Measurements from ENCODE around the gene FOLH1.
"Not testable (repeated sequence)": the region's sequence is repeated elsewhere in the genome, so short reads cannot be mapped to it uniquely, and the experiment has no call there.

Gene FOLH1

GRCh38 chr11:49208006-49208721 is at the start of gene FOLH1:
Gene FOLH1, minus strand, starts transcription at chr11:49208602. Its CDS starts 193 bp downstream, at chr11:49208409.
- FAIRE-seq = no peak
- no peak for DNase-seq (ENCODE audit: insufficient read length, low spot score)
- TF ChIP-seq POLR2A (IDR thresholded peaks at IDR 0.05; ENCODE audit: low read depth, low read length) = no peak

DNA sequence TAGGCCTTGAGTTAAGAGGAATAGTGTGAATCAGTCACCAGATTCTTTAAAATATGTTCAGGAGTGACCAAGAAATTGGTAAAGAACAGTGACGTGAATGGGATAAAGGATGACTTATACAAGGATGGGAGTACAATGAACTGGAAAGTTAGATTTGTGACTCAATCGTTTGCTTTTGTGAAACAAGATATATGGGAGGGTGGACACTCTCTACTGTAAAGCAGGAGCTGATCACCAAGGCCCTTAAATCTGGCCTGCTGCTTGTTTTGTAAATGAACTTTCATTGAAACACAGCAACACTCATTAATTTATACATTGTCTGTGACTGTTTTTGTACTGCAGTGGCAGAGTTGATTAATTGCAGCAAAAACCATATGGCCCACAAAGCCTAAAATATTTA is 46.7 kb upstream of the FOLH1 start:
- FAIRE-seq; DNase-seq (ENCODE audit: insufficient read length, low spot score): not testable (repeated sequence)

DNA sequence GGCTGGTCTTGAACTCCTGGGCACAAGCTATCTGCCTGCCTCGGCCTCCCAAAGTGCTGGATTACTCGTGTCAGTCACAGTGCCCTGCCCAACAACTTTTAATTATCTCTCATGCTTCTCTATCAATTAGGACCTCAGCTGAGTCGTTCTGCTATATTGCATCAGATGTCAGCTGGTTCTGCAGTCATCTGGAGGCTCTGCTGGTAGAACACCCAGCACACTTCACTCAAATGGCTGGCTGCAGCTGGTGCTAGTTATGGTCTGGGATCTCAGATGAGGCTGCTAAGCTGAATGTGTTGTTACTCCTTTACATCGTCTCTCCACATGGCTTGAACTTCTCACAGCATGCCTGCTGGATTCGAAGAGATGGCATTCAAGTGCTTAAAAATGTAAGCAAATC is 42.8 kb upstream of the FOLH1 start:
- FAIRE-seq; DNase-seq (ENCODE audit: insufficient read length, low spot score): not testable (repeated sequence)

DNA sequence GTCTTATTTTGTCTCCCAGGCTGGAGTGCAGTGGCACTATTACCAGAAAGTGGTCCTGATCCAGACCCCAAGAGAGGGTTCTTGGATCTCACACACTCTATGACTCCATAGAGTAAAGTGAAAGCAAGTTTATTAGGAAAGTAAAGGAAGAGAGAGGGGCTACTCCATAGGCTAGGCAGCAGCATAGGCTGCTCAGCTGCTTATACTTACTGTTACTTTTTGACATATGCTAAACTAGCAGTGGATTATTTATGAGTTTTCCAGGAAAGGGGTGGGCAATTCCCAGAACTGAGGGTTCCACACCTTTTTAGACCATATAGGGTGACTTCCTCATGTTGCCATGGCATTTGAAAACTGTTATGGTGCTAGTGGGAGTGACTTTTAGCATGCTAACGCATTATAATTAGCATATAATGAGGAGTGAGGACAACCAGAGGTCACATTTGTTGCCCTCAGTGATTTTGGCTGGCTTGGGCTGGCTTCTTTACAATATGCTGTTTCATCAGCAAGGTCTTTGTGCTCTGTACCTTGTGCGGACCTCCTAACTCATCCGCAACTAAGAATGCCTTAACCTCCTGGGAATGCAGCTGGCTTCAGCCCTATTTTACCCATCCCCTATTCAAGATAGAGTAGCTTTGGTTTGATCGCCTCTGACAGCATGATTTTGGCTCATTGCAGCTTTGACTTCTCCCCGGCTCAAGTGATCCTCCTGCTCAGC is 42.2 kb upstream of the FOLH1 start:
- not testable (repeated sequence) for FAIRE-seq; DNase-seq (ENCODE audit: insufficient read length, low spot score)

DNA sequence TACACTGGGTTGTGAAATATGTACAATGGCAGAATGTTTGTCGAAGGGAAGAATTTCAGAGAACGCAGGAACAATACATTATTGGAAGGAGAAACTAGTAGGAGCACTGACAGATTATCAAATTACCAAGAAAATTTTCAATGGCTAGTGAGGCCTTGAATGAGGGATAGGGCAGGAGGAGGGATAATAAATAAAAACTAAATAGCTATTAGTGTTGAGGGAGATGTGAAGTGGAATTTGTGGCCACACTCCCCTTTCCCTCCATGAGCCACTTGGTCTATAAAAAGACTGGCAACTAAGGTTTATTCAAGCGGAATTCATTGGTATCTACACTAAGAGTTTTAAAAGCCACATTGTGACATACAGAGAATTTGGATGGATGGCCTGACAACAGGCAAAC is 41.0 kb upstream of the FOLH1 start:
- FAIRE-seq = peak; percentile 71
- DNase-seq (ENCODE audit: insufficient read length, low spot score) = not testable (repeated sequence)

DNA sequence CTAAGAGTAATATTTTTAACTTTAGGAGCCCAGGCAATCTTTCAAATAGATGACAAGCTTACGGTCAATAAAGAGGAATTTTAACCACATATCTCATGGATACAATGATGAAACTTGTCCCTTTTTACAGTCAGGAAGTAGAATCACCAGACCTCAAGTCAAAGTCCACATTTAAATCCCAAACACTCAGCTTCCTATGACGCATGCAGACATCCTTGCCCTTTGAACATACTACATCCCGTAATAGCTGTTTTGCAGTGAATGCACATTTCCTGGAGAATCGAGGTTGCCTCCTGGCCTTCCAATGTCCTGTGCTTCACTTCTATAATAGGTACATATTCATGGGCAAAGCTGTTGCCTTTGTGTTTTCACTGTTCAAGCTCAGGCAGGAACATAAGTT is 25.3 kb upstream of the FOLH1 start:
- DNase-seq (ENCODE audit: insufficient read length, low spot score) = not testable (repeated sequence)
- peak; percentile 92 for FAIRE-seq

- not testable (repeated sequence) for FAIRE-seq; DNase-seq (ENCODE audit: insufficient read length, low spot score)
Observed at GRCh38 chr11:49233019-49233418, 24.6 kb upstream of the FOLH1 start.

DNA sequence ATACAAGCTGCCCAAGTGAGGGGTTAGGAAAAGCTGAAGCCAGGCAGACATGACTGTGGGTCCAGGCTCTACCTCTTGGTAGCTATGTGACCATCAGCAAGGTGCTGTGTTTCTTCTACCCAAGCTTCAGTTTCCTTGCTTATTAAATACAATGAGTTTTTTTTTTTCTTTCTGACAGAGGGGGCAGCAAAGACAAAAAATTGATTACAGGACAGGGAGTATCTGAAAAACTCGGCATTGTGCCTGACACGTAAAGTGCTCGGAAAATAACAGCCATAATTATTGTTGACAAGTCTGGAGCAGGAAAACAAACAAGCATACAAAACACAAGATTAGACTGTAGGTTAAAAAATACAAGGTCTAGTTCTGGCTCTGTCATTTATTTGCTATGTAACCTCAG is 23.3 kb upstream of the FOLH1 start:
- FAIRE-seq; DNase-seq (ENCODE audit: insufficient read length, low spot score): not testable (repeated sequence)

GRCh38 chr11:49230534-49230933 is 22.1 kb upstream of the FOLH1 start:
- FAIRE-seq = not testable (repeated sequence)

DNA sequence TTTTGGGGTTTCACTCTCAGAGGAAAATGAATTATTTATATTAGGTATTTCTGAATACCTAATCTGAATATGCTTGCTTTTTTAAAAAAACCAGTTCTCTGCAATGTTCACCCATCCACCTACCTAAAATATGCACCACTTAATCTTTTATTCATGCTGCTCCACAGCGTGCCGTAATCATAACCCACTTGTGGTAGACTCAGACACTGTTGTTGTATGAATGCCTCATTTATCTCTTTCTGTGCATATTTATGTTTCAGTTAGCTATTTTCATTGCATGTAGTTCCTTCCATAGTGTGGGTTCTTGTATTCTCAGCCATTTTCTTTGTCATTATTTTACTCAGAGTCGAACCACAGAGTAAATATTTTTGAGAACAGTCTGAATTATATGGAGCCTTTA is 21.6 kb upstream of the FOLH1 start:
- DNase-seq (ENCODE audit: insufficient read length, low spot score); FAIRE-seq: not testable (repeated sequence)

More at GRCh38 chr11:49230534-49230933, 22.1 kb upstream of the FOLH1 start:
- not testable (repeated sequence) for DNase-seq (ENCODE audit: insufficient read length, low spot score)

DNA sequence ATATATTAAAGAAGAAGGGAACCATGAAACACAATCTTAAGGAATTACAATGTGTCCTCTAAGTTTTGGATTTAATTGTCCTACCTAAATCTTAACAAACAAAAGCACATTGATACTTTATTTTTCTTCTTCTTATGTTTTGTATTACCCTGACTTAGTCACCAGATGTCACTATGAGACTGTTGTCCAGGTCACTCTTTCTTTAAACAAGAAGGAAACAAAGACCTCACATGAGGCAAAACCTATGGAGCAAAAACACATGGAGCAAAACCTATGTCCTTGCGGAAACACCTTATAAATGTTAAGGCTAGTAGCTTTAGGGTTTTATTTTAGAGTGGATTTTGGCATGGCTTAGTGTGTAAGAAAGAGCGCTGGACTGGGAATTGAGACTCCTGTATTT is 20.7 kb upstream of the FOLH1 start:
- not testable (repeated sequence) for DNase-seq (ENCODE audit: insufficient read length, low spot score)
- FAIRE-seq = peak; percentile 43

GRCh38 chr11:49225255-49225785 is 16.9 kb upstream of the FOLH1 start:
- not testable (repeated sequence) for DNase-seq (ENCODE audit: insufficient read length, low spot score); FAIRE-seq

GRCh38 chr11:49221112-49221511 is 12.7 kb upstream of the FOLH1 start:
- no peak for DNase-seq (ENCODE audit: insufficient read length, low spot score)
- no peak for FAIRE-seq
- TF ChIP-seq POLR2A (IDR thresholded peaks at IDR 0.05; ENCODE audit: low read depth, low read length) = no peak

- no peak for FAIRE-seq
- DNase-seq (ENCODE audit: insufficient read length, low spot score) = no peak
- no peak for TF ChIP-seq POLR2A (IDR thresholded peaks at IDR 0.05; ENCODE audit: low read depth, low read length)
Observed at GRCh38 chr11:49213026-49213560, 4.7 kb upstream of the FOLH1 start.

GRCh38 chr11:49206999-49207398 is 1.4 kb downstream of the FOLH1 start:
- DNase-seq (ENCODE audit: insufficient read length, low spot score); FAIRE-seq: not testable (repeated sequence)
